Measurements from ENCODE around the gene NUP54. TPM values are rescaled to one million over a fixed set of nuclear protein-coding genes. Genes with fewer than 3 reads are reported as not detected.

The NUP54 gene
- total RNA-seq, 2 experiments from 2014 or later = 94.1 to 108 TPM

- intact Hi-C loops (cut with DNase I, micrococcal nuclease) = no loop called here
- Mint-ChIP-seq H3K9me3 (no peaks in the 10 kb centered on the region), H3K27me3 (no peaks in the 10 kb centered on the region), H3K4me1 (ENCODE audit: low read depth) (no peaks in the 10 kb centered on the region), H3K36me3 (ENCODE audit: low read depth) (no peaks in the 10 kb centered on the region), H3K27ac (no peak overlapping the region), H3K4me3 (no peak overlapping the region)
- no peaks in the 10 kb centered on the region for H3K36me3 ChIP-seq (ENCODE audit: insufficient read depth, low read length)
- DNase-seq (no peak), ATAC-seq (ENCODE audit: poor library complexity) (no peak)
- no peaks in the 10 kb centered on the region for H3K27me3 ChIP-seq (ENCODE audit: control insufficient read depth in 1 of 2, insufficient read depth in 2 of 2, low read length in 2 of 2)
- ChIA-PET CTCF (no interaction called here), POLR2A (no interaction called here)
- no peaks in the 10 kb centered on the region for H3K4me1 ChIP-seq (ENCODE audit: insufficient read depth, low read length)
- H3K4me3 ChIP-seq (ENCODE audit: low read length) = no peak overlapping the region
- H3K27ac ChIP-seq (ENCODE audit: low read depth in 1 of 2, low read length in 2 of 2) = no peak overlapping the region
- H3K9me3 ChIP-seq (ENCODE audit: control insufficient read depth in 1 of 2, insufficient read depth in 1 of 2, low read length in 2 of 2) = no peaks in the 10 kb centered on the region
- no peak for TF ChIP-seq CTCF (IDR thresholded peaks at IDR 0.05)
Observed at GRCh38 chr4:76074993-76075600, 73.1 kb downstream of the NUP54 start.

DNA sequence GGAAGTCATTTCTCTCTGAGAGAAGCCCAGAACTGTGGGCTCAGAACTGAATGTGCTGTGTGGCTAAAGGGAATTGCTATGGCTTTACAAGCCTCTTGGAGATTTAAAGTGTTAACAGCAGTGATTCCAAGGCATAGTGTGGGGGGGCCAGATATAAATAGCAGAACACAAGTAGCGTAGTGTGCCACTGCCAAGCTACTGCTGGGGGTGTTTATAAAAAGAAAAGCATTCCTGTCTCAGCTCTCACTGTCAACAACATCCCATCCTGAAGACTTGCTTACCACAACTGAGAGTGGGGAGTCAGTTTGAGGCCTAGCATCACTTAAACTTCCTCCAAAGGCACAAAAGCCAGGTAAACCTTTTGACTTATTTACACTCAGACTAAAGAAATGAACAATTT, 73.7 kb downstream of the NUP54 start, which contains the start of gene ART3:
Gene ART3, plus strand, starts transcription at position 242 of the 400 bp plus-strand sequence. CDS start 1,181 bp downstream, outside the sequence.
- Histone ChIP-seq H3K27ac (ENCODE audit: low read depth in 1 of 2, low read length in 2 of 2) (no peak within 1 kb of the TSS), H3K4me3 (ENCODE audit: low read length) (no peak within 1 kb of the TSS), H3K4me1 (ENCODE audit: insufficient read depth, low read length) (no peaks in the 10 kb centered on the region), H3K9me3 (ENCODE audit: control insufficient read depth in 1 of 2, insufficient read depth in 1 of 2, low read length in 2 of 2) (no peaks in the 10 kb centered on the region), H3K36me3 (ENCODE audit: insufficient read depth, low read length) (no peaks in the 10 kb centered on the region), H3K27me3 (ENCODE audit: control insufficient read depth in 1 of 2, insufficient read depth in 2 of 2, low read length in 2 of 2) (no peaks in the 10 kb centered on the region)
- no peak for DNase-seq
- Mint-ChIP-seq H3K4me1 (ENCODE audit: low read depth) (no peaks in the 10 kb centered on the region), H3K27ac (no peak within 1 kb of the TSS), H3K4me3 (no peak within 1 kb of the TSS), H3K27me3 (no peaks in the 10 kb centered on the region), H3K9me3 (no peaks in the 10 kb centered on the region), H3K36me3 (ENCODE audit: low read depth) (no peaks in the 10 kb centered on the region)
- ChIA-PET CTCF (no interaction called here), POLR2A (no interaction called here)
- ATAC-seq (ENCODE audit: poor library complexity) = no peak
- intact Hi-C loops (cut with DNase I, micrococcal nuclease) = no loop called here
- TF ChIP-seq CTCF (IDR thresholded peaks at IDR 0.05) = no peak

GRCh38 chr4:76072760-76073159, 75.4 kb downstream of the NUP54 start:
- H3K36me3 Mint-ChIP-seq (ENCODE audit: low read depth) = no peaks in the 10 kb centered on the region
- H3K4me1 ChIP-seq (ENCODE audit: insufficient read depth, low read length) = no peaks in the 10 kb centered on the region
- no peaks in the 10 kb centered on the region for H3K36me3 ChIP-seq (ENCODE audit: insufficient read depth, low read length)
- no peak overlapping the region for H3K4me3 ChIP-seq (ENCODE audit: low read length)
- no peaks in the 10 kb centered on the region for H3K27me3 ChIP-seq (ENCODE audit: control insufficient read depth in 1 of 2, insufficient read depth in 2 of 2, low read length in 2 of 2)
- no peak for TF ChIP-seq CTCF (IDR thresholded peaks at IDR 0.05)
- H3K27me3 Mint-ChIP-seq = no peaks in the 10 kb centered on the region
- ChIA-PET CTCF (no interaction called here), POLR2A (no interaction called here)
- no peak overlapping the region for H3K27ac ChIP-seq (ENCODE audit: low read depth in 1 of 2, low read length in 2 of 2)
- intact Hi-C loops (cut with DNase I, micrococcal nuclease) = no loop called here
- no peaks in the 10 kb centered on the region for H3K9me3 Mint-ChIP-seq
- no peak overlapping the region for H3K27ac Mint-ChIP-seq
- no peaks in the 10 kb centered on the region for H3K9me3 ChIP-seq (ENCODE audit: control insufficient read depth in 1 of 2, insufficient read depth in 1 of 2, low read length in 2 of 2)
- no peak overlapping the region for H3K4me3 Mint-ChIP-seq
- DNase-seq (no peak), ATAC-seq (ENCODE audit: poor library complexity) (no peak)
- no peaks in the 10 kb centered on the region for H3K4me1 Mint-ChIP-seq (ENCODE audit: low read depth)

Data from CD4-positive, alpha-beta T cell (primary cell).